Measurements from ENCODE around the gene TPK1.
"Not testable (repeated sequence)": the region's sequence is repeated elsewhere in the genome, so short reads cannot be mapped to it uniquely, and the experiment has no call there.

Gene TPK1

DNA sequence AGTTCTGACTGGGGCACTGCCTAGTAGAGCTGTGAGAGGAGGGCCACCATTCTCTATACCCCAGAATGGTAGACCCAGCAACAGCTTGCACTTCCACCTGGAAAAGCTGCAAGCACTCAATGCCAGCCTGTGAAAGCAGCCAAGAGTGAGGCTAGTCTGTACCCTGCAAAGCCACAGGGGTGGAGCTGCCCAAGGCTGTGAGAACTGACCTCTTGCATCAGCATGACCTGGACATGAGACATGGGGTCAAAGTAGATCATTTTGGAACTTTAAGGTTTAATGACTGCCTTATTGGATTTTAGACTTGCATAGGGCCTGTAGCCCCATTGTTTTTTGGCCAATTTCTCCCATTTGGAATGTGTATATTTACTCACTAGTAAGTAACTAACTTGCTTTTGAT, 206.3 kb downstream of the TPK1 start:
- DNase-seq (ENCODE audit: low spot score): no peak

- no peak for DNase-seq (ENCODE audit: low spot score)
Observed at GRCh38 chr7:144629011-144629410, 206.8 kb downstream of the TPK1 start.

DNA sequence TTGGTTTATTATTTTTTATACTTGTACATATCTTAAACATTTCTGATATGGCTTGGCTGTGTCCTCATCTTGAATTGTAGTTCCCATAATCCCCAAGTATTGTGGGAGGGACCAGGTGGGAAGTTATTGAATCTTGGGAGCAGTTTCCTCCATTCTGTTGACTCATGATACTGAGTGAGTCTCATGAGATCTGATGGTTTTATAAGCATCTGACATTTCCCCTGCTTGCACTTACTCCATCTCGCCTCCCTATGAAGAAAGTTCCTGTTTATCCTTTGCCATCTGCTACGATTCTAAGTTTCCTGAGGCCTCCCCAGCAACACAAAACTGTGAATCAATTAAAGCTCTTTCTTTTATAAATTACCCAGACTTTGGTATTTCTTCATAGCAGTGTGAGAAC, 207.7 kb downstream of the TPK1 start:
- DNase-seq (ENCODE audit: low spot score): no peak

DNA sequence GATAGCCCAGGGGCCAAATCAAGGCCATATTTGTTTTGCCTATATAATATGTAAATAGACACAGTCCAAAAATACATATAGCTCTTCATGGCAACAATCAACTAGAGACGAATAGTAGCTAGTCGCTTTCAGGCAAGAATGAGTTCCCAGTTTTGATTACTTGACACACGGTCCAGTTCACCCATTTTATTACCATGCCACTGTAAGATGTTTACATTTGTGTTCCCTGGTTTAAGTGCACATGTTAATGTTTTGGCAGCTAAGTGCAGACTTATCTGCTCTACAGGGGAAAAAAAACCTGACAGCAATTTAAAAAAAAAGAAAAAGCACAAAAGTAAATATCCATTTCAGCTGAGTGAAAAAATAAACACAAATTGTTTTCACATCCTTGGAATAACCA, 213.1 kb downstream of the TPK1 start:
- DNase-seq (ENCODE audit: low spot score): no peak

DNA sequence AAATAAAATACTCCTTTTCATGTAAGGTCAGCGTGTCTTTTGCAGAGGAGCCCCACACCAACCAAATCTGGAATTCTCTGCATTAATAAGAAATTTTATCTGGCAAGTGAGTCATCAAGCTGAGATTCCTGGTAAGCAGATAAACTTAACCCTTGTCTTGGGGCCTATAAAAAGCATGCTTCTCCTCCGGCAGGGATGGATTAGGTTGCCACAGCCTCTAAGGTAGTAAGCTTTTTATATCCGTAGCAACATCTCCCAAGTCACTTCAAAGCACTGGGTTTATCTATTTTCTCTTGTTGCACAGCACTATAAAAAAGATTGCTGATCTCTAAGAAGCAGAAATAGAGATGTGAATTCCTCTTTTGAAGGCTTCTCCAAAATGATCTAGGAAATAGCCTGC, 229.6 kb downstream of the TPK1 start:
- no peak for DNase-seq (ENCODE audit: low spot score)

- DNase-seq (ENCODE audit: low spot score): no peak
Observed at GRCh38 chr7:144596953-144597352, 238.9 kb downstream of the TPK1 start.

DNA sequence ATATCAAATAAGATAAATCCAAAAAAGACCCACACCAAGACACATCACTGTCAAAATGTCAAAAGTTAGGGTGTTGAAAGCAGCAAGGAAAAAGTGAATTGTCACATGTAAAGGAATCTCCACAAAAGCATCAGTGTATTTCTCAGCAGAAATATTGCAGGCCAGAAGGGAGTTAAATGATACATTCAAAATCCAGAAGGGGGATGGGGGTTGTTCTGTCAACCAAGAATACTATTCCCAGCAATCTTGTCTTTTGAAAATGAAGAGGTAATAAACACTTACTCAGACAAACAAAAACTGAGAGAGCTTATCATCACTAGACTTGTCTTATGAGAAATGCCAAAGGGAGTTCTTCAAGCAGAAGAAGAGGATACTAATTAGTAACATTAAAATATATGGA, 241.3 kb downstream of the TPK1 start:
- DNase-seq (ENCODE audit: low spot score): no peak

GRCh38 chr7:144588559-144589051, 247.2 kb downstream of the TPK1 start:
- DNase-seq (ENCODE audit: low spot score): no peak

DNA sequence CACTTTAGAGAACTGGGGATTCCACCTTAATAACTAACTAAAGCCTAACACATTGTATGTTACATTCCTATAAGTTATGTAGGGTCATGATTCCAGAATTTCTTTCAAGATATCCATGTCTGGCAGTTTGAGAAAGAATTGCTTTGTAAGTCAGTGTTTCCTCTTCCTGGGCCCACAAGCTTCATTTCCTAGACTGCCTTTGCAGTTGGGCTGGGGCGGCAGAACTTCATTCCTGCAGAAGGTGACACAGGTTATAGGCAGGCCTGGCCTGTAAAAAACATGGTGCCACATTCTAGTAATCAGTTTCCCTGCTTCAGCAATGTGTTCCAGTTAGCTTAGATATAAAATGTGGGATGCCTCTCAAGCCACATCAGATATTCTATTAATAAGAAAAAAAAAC, 248.2 kb downstream of the TPK1 start:
- no peak for DNase-seq (ENCODE audit: low spot score)

GRCh38 chr7:144584726-144585125, 251.1 kb downstream of the TPK1 start:
- DNase-seq (ENCODE audit: low spot score): no peak

GRCh38 chr7:144579687-144580086, 256.2 kb downstream of the TPK1 start:
- DNase-seq (ENCODE audit: low spot score): no peak

- DNase-seq (ENCODE audit: low spot score): no peak
Observed at GRCh38 chr7:144575456-144575855, 260.4 kb downstream of the TPK1 start.

DNA sequence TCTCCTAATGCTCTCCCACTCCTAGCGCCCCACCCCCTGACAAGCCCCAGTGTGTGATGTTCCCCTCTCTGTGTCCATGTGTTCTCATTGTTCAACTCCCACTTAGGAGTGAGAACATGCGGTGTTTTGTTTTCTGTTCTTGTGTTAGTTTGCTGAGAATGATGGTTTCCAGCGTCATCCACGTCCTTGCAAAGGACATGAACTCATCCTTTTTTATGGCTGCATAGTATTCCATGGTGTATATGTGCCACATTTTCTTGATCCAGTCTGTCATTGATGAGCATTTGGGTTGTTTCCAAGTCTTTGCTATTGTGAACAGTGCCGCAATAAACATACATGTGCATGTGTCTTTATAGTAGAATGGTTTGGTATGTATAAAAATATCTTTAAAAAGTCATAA, 261.1 kb downstream of the TPK1 start:
- not testable (repeated sequence) for DNase-seq (ENCODE audit: low spot score)

DNA sequence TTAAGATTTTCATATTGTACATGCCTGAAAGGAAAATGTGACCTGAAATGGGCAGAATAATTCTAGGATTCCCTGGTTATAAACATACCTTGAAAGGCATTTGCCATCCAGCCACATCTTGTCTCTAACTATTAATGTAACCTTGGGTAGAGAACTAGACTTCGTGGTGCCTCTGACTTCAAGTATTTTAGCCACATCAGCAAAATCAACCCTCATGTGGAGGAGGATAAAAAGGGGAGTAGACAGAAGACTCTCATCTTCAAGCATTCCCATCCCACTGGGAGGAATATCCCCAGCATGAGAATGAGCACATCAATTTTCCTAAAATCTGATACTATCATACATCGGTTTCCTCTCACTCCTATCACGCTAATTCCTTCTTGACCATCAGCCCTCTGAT, 267.6 kb downstream of the TPK1 start:
- no peak for DNase-seq (ENCODE audit: low spot score)

- no peak for DNase-seq (ENCODE audit: low spot score)
Observed at GRCh38 chr7:144565586-144565985, 270.3 kb downstream of the TPK1 start.

DNA sequence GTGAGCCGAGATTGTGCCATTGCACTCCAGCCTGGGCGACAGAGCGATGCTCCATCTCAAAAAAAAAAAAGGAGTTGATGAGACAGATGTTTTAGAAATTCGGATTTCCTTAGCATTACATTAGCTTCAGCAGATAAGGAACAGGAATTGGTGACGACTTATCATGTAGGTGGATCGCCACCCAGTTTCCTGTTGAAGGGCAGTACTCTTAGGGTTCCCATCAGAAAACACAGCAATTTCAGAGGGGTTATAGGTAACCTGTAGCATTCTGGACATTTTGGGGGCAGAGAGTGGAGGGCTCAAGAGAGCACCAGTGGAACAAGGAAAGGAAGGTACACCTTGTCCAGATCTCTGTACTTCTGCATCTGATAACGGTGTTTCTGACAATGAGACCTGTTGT, 286.0 kb downstream of the TPK1 start:
- no peak for DNase-seq (ENCODE audit: low spot score)

GRCh38 chr7:144548556-144548955, 287.3 kb downstream of the TPK1 start:
- DNase-seq (ENCODE audit: low spot score): no peak

- DNase-seq (ENCODE audit: low spot score): no peak
Observed at GRCh38 chr7:144547888-144548287, 288.0 kb downstream of the TPK1 start.

DNA sequence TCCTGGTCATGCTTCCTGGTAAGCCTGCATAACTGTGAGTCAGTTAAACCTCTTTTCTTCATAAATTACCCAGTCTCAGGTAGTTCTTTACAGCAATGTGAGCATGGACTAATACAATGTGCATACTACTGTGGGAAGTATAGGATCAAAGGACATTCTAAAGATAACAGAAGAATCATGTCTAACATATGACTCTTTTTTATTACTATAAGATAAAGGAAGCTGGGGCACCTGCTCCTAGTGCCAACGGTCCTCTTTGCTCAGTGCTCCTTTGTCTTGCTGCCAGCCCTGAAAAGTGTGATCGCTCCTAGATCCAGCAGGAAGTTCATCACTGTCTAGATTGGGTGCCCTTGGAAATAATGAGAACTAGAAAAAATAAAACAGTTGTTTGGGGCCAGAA, 289.1 kb downstream of the TPK1 start:
- DNase-seq (ENCODE audit: low spot score): no peak

DNA sequence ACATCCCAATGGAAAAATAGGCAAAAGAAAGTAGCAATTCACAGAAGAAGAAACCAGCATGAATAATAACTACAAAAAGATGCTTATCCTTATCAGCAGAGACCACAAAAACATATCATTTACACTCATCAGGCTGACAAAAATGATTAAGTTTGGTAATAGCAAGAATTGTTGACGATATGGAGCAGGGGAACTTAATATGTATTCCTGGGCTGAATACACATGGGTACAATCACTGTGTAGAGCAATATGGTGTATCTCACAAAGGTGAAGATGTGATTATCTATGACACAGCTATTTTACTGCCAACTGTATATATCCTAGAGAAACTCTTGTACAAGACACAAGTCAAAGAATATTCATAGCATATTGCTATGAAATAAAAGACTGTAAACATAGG, 290.5 kb downstream of the TPK1 start:
- DNase-seq (ENCODE audit: low spot score): no peak

DNA sequence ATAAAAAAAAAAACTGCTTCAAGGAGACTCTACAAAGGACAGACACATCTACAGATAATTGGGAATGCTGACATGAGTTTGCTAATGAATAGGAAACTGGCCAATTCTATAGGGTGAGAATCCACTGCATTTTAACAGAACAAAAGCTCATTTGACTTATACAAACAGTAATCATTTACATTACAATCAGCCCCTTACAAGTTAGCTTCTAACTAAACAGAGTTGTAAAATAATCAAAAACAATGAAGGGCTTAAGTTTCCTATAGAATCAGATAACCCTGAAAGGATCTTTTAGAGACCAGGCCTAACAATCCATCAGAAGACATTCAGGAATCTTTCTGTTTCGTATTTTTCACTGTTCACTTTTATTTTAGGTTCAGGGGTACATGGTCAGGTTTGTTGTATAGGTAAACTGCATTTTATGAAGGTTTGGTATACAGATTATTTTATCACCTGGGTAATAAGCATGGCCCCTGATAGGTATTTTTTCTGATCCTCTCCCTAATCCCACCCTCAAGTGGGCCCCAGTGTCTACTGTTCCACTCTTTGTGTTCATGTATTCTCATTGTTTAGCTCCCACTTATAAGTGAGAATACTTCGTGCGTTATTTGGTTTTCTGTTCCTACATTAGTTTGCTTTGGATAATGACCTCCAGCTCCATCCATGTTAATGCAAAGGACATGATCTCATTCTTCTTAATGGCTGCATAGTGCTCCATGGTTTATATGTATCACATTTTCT, 301.0 kb downstream of the TPK1 start:
- DNase-seq (ENCODE audit: low spot score): no peak

GRCh38 chr7:144534196-144534595, 301.7 kb downstream of the TPK1 start:
- no peak for DNase-seq (ENCODE audit: low spot score)

DNA sequence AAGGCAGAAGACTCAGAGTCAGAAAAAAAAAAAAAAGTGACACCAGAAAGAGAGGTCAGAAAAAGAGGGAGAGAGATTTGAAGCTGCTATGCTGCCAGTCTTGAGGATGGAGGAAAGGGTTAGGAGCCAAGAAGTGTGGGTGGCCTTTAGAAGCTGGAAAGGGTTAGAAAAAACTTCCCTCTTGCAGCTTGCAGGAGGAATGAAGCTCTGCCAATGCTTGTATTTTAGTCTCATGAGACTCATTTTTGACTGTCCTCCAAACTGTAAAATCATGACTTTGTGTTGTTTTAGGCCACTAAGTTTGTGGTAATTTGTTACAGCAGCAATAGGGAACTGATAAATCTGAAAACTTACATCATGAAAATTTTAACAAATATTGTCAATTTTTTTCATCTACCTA, 304.7 kb downstream of the TPK1 start:
- DNase-seq (ENCODE audit: low spot score): no peak

DNA sequence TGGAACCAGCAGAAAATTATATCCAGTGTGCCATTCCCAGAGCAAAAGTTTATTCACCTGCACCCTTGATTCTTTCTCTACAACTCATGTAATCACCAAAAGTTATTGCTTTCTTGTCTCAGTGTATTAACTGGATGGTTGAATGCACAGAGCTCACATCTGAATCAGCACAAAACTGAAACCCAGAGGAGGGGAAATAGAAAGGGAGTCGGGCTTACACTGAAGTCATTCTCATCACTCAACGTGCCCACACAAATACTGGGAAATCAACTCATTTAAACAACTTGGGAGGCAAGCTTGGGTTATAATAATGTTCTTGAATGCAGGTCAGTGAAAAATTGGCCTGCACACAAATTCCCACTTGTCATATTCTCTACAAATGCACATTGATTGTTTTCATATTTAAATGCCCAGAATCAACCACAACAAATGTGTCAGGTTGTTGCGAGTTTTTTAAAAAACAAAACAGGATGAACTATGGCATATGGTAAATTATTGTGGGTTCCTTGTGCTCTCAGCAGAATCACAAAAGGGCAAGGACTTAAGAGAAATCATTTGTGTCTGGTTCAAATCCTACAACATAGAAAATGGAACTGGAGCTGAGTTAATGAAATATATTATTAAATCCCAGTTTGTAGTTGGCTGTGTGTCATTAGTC, 306.5 kb downstream of the TPK1 start:
- no peak for DNase-seq (ENCODE audit: low spot score)
